ENCODE measurements around the gene GRM1. TPM values are rescaled to one million over a fixed set of nuclear protein-coding genes. Genes with fewer than 3 reads are reported as not detected.

Gene GRM1
- total and polyA plus RNA-seq, 9 of the 15 experiments (the other 6 are each of a cell fraction or from before 2014, with no cell fraction given) = not detected

DNA sequence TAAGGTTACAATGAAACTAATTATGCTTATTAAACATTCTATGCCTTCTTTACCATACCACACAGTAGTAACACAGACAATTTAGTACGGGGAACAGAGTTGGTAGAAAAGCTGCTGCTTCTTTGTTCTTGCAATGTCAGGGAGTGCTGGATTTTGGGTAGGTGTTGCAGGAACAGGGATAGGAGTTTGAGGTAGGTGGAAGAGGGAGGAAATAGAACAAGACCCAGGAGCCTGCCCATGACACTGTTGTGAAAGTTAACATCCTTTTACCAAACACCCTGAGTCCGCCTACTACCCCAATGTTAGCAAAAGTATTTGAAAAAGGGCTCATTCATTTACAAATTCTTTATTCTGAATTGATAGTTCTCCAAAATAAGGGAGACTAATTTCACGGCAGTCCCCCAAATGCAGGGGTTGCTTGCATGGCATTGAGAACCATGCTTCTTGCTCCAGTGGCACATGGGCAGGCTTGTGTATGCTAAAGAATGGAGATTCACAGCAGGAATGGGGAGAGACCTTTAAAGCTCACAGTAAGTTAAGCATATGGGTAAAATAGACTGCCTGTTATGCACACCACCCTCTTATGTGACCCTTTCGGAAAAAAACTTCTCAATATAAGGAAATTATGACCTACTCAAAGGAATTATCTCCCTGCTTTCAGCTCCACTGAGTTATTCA, 181.7 kb downstream of the GRM1 start:
- in situ Hi-C loops (cut with MboI) = no loop called here
- no peak for FAIRE-seq
- Histone ChIP-seq H3K4me2 (ENCODE audit: insufficient read depth, low read length) (no peak overlapping the region), H3K4me1 (replicated peaks in 1 of 2; ENCODE audit: control insufficient read depth in 2 of 2, insufficient read depth in 2 of 2, low read length in 2 of 2) (no peaks in the 10 kb centered on the region), H3K27ac (ENCODE audit: extremely low read depth, low read depth, low read length) (no peak overlapping the region), H3K9me3 (replicated peaks; ENCODE audit: control insufficient read depth, insufficient read depth, low read depth, low read length) (no peaks in the 10 kb centered on the region), H3K9ac (ENCODE audit: insufficient read depth in 1 of 2, low read depth in 2 of 2, low read length in 2 of 2) (no peak overlapping the region), H3K36me3 (ENCODE audit: control insufficient read depth, insufficient read depth, low read length) (no peaks in the 10 kb centered on the region), H3K4me3 (no peak overlapping the region), H3K27me3 (ENCODE audit: control insufficient read depth in 2 of 2, insufficient read depth in 2 of 2, low read length in 2 of 2) (no peaks in the 10 kb centered on the region), H2AFZ (ENCODE audit: low read depth, low read length) (no peak overlapping the region), H3K79me2 (ENCODE audit: control insufficient read depth, insufficient read depth, low read length) (no peaks in the 10 kb centered on the region), H3K9me1 (ENCODE audit: control insufficient read depth, insufficient read depth, low read length) (no peaks in the 10 kb centered on the region), H4K20me1 (replicated peaks; ENCODE audit: control insufficient read depth, insufficient read depth, low read length) (no peaks in the 10 kb centered on the region)
- no peak for ATAC-seq
- CTCF ChIA-PET (ENCODE audit: low intra/inter-chr PET ratio) = no interaction called here
- TF ChIP-seq RAD51 (IDR thresholded peaks at IDR 0.05; ENCODE audit: borderline replicate concordance, low read depth) (no peak), TOE1 (IDR thresholded peaks at IDR 0.05; ENCODE audit: borderline replicate concordance) (no peak), TOE1 (CRISPR knock-in tag; IDR thresholded peaks at IDR 0.05; ENCODE audit: borderline replicate concordance, low read depth) (no peak), RBM25 (IDR thresholded peaks at IDR 0.05; ENCODE audit: low read depth, low read length, severe bottlenecking) (no peak), SNIP1 (IDR thresholded peaks at IDR 0.05; ENCODE audit: low read depth) (no peak), MBD2 (IDR thresholded peaks at IDR 0.05; ENCODE audit: borderline replicate concordance, low read depth) (no peak), SAFB (IDR thresholded peaks at IDR 0.05; ENCODE audit: borderline replicate concordance, low read depth, low read length) (no peak), NR3C1 (CRISPR knock-in tag; IDR thresholded peaks at IDR 0.05) (no peak), ZNF12 (CRISPR knock-in tag; IDR thresholded peaks at IDR 0.05) (no peak), NR2F6 (CRISPR knock-in tag; IDR thresholded peaks at IDR 0.05) (no peak), ZNF23 (CRISPR knock-in tag; IDR thresholded peaks at IDR 0.05) (no peak), FOSL1 (tag; conservative IDR thresholded peaks at IDR 0.05) (no peak)
- TF ChIP-seq, protein P1, sequence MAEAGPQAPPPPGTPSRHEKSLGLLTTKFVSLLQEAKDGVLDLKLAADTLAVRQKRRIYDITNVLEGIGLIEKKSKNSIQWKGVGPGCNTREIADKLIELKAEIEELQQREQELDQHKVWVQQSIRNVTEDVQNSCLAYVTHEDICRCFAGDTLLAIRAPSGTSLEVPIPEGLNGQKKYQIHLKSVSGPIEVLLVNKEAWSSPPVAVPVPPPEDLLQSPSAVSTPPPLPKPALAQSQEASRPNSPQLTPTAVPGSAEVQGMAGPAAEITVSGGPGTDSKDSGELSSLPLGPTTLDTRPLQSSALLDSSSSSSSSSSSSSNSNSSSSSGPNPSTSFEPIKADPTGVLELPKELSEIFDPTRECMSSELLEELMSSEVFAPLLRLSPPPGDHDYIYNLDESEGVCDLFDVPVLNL (CRISPR knock-in tag; IDR thresholded peaks at IDR 0.05; ENCODE audit: low read depth) = no peak
- TF ChIP-seq, protein P2, sequence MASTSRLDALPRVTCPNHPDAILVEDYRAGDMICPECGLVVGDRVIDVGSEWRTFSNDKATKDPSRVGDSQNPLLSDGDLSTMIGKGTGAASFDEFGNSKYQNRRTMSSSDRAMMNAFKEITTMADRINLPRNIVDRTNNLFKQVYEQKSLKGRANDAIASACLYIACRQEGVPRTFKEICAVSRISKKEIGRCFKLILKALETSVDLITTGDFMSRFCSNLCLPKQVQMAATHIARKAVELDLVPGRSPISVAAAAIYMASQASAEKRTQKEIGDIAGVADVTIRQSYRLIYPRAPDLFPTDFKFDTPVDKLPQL (IDR thresholded peaks at IDR 0.05; ENCODE audit: extremely low read depth, insufficient read length) = no peak
- TF ChIP-seq, protein P3, sequence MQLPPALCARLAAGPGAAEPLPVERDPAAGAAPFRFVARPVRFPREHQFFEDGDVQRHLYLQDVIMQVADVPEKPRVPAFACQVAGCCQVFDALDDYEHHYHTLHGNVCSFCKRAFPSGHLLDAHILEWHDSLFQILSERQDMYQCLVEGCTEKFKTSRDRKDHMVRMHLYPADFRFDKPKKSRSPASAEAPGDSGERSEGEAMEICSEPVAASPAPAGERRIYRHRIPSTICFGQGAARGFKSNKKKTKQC (CRISPR knock-in tag; IDR thresholded peaks at IDR 0.05) = no peak
- BruUV-seq (replicated peaks) = no TSS peak
- intact Hi-C loops (cut with micrococcal nuclease) = no loop called here
- WGBS (ENCODE audit: insufficient coverage, low coverage, missing lambda C conversion rate) = 0% methylated on average over 4 of the region's 4 CpGs
- no peak for DNase-seq (ENCODE audit: extremely low read depth in 1 of 4, low spot score in 3 of 4)
- POLR2A ChIA-PET = no interaction called here
